Right renal cortex interstitium (tissue), 3 donors: ENCODE measurements around the gene SMIM29. TPM values are rescaled to one million over a fixed set of nuclear protein-coding genes. Genes with fewer than 3 reads are reported as not detected.

Source experiments
- DNase-seq, 3 donors: peaks; one replicate each; pipeline ENCODE4 v3.0.0-alpha.2; 2013; ENCODE audit warnings: low read depth in 3 of 3, low spot score in 2 of 3
- polyA plus RNA-seq, 3 donors: library from polyadenylated mRNA; unstranded; fragments of 120-200 nt; gene quantifications; one replicate each; pipeline ENCODE4 v1.2.1, GENCODE V29; 2013; ENCODE audit not compliant: insufficient read length in 3 of 3

Gene SMIM29
- polyA plus RNA-seq, 3 donors, result 12.4 to 14.1 (median 13.3) TPM

DNA sequence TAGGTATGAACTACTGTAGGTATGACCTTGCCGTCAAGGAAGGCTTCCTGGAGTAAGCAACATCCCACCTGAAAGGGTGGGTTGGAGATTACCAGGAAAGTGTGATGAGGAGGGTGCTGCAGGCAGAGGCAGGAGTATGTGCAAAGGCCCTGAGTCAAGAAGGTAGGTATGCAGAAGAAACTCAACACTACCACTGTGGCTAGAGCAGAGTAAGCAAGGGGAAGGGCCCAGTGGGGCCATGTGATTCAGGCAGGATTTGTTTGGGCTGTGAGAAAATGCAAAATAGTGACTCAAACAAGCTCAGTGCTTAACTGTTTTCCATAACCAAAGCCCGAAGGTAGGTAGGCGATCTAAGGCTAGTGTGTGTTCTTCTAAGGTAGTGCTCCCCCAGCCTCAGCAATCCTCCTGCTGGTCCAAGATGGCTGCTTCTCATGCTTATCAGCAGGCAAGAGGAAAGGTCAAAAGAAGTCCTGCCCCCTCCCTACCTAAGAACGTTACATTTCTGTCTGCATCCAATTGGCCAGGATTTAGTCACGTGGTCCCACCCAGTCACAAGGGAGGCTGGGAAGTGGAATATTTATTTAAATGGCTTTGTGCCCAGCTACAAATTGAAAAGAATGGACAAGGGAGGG, 48.4 kb downstream of the SMIM29 start:
- no peak for DNase-seq

- no peak for DNase-seq
These were observed 52.0 kb downstream of the SMIM29 start for GRCh38 chr6:34196833-34197195.

Other genes starting within 250 kb of the SMIM29 start
- gene GRM4, start 102.9 kb downstream of the SMIM29 start, polyA plus RNA-seq, result under 1 TPM; 0.42 to 0.62 (median 0.49) TPM
- 100 to 1,000 TPM in 1 of 3 donors, 10 to 100 TPM in 2; 80.2 to 117 (median 97.5) TPM for gene HMGA1, start 12.1 kb downstream of the SMIM29 start, polyA plus RNA-seq
- 10 to 100 TPM; 13.9 to 16.1 (median 15.6) TPM for gene NUDT3, start 143.7 kb upstream of the SMIM29 start, polyA plus RNA-seq
- gene RPS10, start 177.1 kb upstream of the SMIM29 start, polyA plus RNA-seq, result 1,000 to 10,000 TPM; 1,392 to 1,491 (median 1,410) TPM
- gene PACSIN1, start 217.1 kb upstream of the SMIM29 start, polyA plus RNA-seq, result under 1 TPM; 0.72 to 0.79 (median 0.75) TPM